Measurements from ENCODE around the gene CFAP61.
A peak's percentile ranks its signal among the peaks of the same experiment; 100 is the strongest.
"Not testable (repeated sequence)": the region's sequence is repeated elsewhere in the genome, so short reads cannot be mapped to it uniquely, and the experiment has no call there.

Gene CFAP61

GRCh38 chr20:20052074-20052970, at the start of gene CFAP61, which contains the start of gene CRNKL1:
CFAP61 (plus strand) TSS chr20:20052532; CDS start chr20:20056654, 4,122 bp downstream.
CRNKL1 (minus strand) TSS chr20:20052466; CDS start chr20:20052342, 124 bp downstream.
- DNase-seq (ENCODE audit: low read depth, low spot score): peak; percentile 84
- H3K27ac ChIP-seq: peak within 1 kb of the TSS; percentile 80

- DNase-seq (ENCODE audit: low read depth, low spot score): no peak
- H3K27ac ChIP-seq: peak overlapping the region; percentile 12
These were observed 49.0 kb upstream of the CFAP61 start for GRCh38 chr20:20003031-20003954.

GRCh38 chr20:20003955-20004322, 48.4 kb upstream of the CFAP61 start:
- not testable (repeated sequence) for DNase-seq (ENCODE audit: low read depth, low spot score)
- peak overlapping the region; percentile 12 for H3K27ac ChIP-seq

- no peak for DNase-seq (ENCODE audit: low read depth, low spot score)
- H3K27ac ChIP-seq: no peak overlapping the region
These were observed 47.0 kb upstream of the CFAP61 start for GRCh38 chr20:20005342-20005741.

GRCh38 chr20:20009784-20010253, 42.5 kb upstream of the CFAP61 start:
- DNase-seq (ENCODE audit: low read depth, low spot score): no peak
- H3K27ac ChIP-seq: no peak overlapping the region

DNA sequence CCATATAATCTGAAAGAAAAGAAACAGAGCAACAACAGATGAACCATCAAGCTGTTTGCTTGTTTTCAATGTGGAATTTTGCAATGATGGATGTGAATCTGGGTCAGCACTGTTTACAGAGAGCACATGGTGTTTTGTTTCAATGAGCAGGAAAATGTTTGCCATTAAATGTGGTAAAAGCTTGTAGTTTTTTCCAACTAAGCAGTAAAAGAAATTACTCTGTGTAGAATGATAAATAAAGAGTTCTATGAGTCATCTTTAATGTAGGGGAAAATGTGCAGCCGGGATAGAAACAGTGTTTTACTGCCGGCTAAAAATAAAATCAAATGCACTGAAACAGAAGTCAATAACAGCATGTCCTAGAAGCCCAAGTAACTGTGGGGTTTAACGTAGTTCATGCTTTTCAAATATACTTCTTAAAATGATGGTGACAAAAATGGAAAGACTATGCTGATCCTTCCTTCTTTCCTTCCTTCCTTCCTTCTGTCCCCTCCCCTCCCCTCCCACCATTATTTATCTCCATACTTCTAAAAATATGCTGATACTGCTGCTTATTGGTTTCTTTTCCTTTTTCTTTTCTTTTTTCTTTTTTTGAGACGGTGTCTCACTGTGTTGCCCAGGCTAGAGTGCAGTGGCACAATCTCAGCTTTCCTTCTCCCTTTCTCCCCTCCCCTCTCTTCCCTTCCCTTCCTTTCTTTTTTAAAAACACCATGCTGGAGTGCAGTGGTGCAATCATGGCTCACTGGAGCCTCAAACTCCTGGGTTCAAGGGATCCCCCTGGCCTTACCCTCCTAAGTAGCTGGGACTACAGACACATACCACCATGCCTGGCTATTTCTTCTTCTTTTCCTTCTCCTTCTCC, 41.5 kb upstream of the CFAP61 start:
- no peak overlapping the region for H3K27ac ChIP-seq
- no peak for DNase-seq (ENCODE audit: low read depth, low spot score)

GRCh38 chr20:20012541-20012940, 39.8 kb upstream of the CFAP61 start:
- no peak for DNase-seq (ENCODE audit: low read depth, low spot score)
- no peak overlapping the region for H3K27ac ChIP-seq

DNA sequence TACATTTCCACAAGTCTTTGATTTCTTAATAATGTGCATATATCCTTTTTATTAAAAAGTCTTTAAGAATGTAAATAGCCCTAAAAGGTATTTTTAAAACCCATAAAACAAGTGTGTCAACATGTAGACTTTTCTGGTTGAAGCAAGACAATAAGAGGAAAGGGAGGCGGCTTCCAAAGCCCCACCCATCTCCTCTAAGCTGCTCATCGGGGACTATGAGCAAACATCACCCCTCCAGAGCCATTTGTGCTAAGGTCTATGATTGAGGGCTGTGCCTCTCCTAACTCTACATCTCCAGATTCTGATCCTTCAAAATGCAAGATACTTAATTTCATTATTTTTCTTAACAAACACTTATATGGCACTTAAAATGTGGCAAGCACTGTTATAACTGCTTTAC, 37.7 kb upstream of the CFAP61 start:
- DNase-seq (ENCODE audit: low read depth, low spot score): no peak
- H3K27ac ChIP-seq: no peak overlapping the region

DNA sequence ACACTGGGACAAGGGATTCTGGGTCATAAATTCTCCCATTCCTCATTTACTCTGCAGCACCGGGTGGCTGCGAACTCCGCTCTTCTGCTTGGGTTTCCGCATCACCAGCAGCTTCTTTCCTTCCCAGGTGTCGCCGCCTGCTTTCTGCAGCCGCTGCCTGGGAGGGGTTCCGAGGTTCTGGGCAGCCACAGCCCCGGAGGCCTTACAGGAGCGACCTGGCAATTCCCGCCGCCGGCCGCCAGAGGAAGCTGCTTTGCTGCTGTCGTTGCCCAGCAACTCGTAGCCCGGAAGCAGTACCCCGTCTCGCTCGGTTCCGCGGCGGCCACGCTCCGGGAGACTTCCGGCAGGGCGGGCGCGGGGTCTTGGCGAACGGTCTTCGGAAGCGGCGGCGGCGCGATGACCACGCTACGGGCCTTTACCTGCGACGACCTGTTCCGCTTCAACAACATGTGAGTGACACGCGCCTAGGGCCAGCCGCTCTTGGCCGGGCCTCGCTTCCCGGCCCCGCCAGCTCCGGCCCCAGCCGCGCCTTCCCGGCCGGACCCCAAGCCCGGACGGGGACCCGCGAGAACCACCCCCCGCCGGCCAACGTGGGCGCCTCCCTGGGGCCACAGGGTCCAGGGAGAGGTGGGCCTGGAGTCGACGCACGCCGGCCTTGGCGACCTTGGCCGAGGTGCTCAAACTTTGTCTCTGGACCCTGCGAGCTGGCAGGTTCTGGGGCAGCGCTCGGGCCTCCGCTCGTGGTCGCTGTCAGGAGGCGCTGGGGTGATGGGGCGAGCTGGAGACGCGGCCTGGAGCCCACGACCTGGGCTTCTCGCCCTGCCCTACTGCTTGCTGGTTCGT, 35.1 kb upstream of the CFAP61 start, which contains the start of gene NAA20:
Gene NAA20 (plus strand): TSS at position 362 of the 843 bp plus-strand sequence. CDS start 35 bp downstream, at position 397.
- peak; percentile 73 for DNase-seq (ENCODE audit: low read depth, low spot score)
- H3K27ac ChIP-seq: peak within 1 kb of the TSS; percentile 81

DNA sequence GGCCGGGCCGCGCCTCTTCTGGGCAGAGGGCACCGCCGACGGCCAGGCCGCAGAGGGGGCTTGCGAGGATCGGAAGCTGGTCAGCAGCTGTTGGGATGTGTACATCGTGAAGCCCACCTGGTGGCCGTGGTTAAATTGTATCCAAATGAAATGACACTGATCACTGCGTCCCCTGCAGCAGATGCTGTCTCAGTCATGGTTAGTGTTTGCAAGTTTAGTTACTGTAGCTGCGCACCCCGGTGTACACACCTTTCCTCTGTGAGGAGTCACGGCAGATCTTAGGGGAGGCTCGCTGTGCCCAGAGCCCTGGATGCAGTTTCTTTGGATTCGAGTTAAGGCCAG, 34.5 kb upstream of the CFAP61 start:
- no peak for DNase-seq (ENCODE audit: low read depth, low spot score)
- peak overlapping the region; percentile 81 for H3K27ac ChIP-seq

- no peak for DNase-seq (ENCODE audit: low read depth, low spot score)
- peak overlapping the region; percentile 81 for H3K27ac ChIP-seq
These were observed 34.0 kb upstream of the CFAP61 start for GRCh38 chr20:20018366-20018765.

- DNase-seq (ENCODE audit: low read depth, low spot score): peak; percentile 69
- H3K27ac ChIP-seq: peak overlapping the region; percentile 81
These were observed 33.2 kb upstream of the CFAP61 start for GRCh38 chr20:20019123-20019522.

DNA sequence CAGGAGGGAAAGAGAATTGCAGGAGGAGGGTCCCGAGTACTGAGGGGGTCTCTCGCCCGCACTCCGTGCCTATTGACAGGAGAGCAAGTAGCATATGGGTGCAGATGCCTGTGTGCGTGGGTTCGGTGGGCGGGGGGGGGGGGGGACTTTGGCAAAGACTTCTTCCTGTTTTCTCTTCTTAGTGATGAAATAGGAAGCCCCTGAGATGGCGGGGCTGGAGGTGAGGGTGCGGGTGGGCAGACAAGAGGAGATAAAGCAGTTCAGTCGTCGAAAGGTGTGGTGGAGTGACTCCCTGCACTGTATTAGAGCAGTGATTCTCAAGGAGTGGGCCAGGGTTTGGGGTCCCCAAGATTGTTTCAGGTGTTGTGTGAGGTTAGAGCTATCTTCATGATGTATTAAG, 31.4 kb upstream of the CFAP61 start:
- no peak for DNase-seq (ENCODE audit: low read depth, low spot score)
- no peak overlapping the region for H3K27ac ChIP-seq

DNA sequence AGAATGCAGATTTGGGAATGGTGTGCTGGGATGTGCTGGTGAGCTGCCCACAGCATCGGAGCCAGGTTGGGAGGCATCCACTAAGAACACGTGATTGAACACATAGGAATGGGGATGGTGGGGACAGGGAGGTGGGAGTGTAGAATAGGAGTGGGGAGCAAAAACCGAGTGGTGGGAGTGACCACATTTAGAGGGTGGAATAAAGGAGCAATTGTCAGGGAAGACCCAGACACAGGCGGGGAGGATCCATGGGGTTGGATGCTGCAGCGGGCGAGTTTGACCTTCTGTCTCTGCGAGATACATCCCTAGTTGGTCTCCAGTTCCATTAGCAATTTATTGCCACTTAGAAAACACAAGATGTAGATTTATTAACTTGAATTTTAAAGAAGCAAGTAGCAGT, 30.5 kb upstream of the CFAP61 start:
- no peak for DNase-seq (ENCODE audit: low read depth, low spot score)
- no peak overlapping the region for H3K27ac ChIP-seq

- DNase-seq (ENCODE audit: low read depth, low spot score): no peak
- H3K27ac ChIP-seq: no peak overlapping the region
These were observed 29.8 kb upstream of the CFAP61 start for GRCh38 chr20:20022498-20022897.

GRCh38 chr20:20023395-20023794, 28.9 kb upstream of the CFAP61 start:
- no peak overlapping the region for H3K27ac ChIP-seq
- DNase-seq (ENCODE audit: low read depth, low spot score): no peak

DNA sequence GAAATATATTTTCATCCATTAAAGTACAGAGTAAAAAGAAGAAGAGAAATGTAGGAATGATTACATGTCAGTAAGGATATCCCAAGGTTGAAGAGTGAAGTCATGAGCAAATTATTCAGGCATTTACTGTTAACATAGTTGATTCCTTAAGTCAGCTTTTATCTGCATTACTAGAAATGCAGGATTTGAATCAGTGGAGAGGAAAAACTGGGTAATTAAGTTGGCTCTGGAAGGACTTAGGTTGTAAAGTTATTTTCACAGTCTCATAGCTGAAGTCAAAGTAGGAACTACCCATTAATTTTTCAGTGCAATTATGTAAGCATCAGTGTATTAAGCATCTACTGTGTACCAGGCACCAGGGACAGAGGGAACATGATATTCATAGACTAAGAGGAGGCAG, 27.4 kb upstream of the CFAP61 start:
- no peak overlapping the region for H3K27ac ChIP-seq
- DNase-seq (ENCODE audit: low read depth, low spot score): no peak

DNA sequence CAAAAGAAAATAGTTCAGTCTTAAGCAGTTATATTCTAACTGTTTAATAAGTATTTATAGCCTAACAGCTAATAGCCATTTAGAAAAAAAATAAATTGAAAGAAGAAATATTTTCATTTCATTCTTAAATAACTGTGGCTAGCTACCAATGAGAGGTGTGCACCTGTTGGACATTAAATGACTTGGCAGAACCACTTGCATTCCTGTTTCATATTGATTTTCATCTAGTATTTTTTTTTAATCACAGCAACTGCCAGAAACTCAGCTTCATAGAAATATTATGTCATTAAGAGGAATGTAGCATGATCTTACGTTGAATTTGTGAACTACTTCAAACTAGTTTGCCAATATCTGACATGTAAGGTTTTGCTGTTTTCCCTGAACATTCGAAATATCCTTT, 25.0 kb upstream of the CFAP61 start:
- DNase-seq (ENCODE audit: low read depth, low spot score): no peak
- H3K27ac ChIP-seq: no peak overlapping the region

- no peak for DNase-seq (ENCODE audit: low read depth, low spot score)
- H3K27ac ChIP-seq: no peak overlapping the region
These were observed 20.5 kb upstream of the CFAP61 start for GRCh38 chr20:20031790-20032189.

Measured in epithelial cell of prostate (primary cell).